ENCODE results near the gene ABI3BP.

The ABI3BP gene

DNA sequence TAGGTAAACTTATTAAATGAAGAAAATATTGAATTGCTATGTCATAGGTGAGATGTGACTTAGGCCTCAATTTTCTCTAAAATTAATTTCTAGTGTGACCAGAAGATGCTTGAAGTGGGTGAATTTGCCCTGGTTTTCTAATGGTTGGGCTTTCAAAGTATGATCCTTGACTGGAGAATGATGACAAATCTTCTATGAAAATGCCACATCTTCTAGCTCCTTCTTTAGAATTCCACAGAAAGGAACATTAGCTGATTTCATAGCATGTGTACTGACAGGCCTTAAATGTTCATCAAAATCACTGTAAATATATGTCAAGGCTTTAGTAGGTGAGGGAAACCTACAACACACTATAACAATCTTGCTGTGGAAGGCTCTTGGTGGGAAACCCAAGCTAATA lies 8.9 kb downstream of the ABI3BP start:
- DNase-seq (ENCODE audit: low read depth, low spot score), result no peak

DNA sequence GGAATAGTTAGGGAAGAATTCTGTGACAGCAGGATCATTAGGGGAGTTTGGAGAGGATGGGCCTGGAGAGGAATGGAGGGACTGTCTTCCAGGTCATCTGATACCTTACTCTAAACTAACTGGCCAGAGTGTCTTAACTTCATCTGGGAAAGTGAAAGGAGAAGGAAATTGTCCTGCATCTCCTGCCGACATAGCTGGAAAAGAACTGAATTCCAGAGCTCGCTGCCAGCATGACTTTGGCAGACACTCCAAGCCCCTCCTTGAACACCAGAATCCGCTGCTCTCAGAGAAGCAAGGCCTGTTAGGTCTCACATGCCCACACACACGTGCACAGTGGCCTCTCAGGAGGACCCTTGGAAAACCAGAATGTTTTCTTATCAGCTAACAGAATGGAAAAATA lies 10.5 kb downstream of the ABI3BP start:
- peak; percentile 79 for DNase-seq (ENCODE audit: low read depth, low spot score)

- DNase-seq (ENCODE audit: low read depth, low spot score), result no peak
Observed at GRCh38 chr3:100981164-100981911, 11.9 kb downstream of the ABI3BP start.

DNA sequence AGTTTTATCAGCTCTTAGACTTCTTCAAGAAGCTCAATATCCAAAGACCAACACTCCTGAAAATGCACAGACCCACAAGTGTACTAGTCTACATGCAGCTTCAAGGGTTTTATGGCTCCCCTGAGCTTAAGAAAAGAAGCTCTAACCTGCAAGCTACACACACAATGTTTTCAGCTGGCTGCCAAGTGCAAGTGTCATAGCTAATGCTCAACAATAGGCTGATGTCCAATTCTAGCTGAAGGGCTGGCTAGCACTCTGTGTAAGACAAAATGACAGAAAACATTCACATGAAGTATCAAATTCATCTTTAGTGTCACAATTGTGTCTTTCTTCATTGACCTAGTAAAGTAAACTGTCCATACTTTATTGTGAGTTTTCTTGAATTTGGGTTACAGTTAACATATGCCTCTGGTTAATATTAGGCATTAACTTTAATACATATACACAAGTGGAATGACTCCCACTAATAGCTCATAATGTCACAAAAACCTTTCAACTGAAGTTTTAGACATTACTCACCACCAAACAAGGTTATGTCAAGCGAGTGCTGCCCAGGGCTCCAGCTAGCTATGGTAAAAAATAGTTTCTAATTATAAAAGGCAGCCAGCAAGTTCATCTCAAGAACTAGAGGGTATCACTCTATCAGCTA lies 15.1 kb downstream of the ABI3BP start:
- DNase-seq (ENCODE audit: low read depth, low spot score), result peak; percentile 4

GRCh38 chr3:100976611-100977010 lies 16.6 kb downstream of the ABI3BP start:
- no peak for DNase-seq (ENCODE audit: low read depth, low spot score)

DNA sequence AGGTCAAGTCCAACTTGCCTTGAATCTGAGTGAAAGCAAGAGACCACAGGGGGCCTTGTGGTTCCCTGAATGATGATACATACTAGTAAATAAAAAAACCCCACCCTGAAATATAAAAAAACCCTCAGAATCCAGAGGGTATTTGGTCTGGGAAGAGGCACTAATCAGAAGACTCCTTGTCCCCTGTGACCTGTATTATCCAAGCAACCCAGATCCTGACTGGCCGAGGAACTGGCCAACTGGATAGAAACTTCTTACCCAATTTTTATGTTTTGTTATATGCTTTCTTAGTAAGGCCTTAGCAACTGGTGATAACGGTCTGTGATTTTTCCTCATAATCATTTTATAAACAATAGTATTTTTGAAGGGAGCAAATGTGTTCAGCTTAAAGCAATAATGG lies 17.5 kb downstream of the ABI3BP start:
- no peak for DNase-seq (ENCODE audit: low read depth, low spot score)

GRCh38 chr3:100973594-100973993 lies 19.6 kb downstream of the ABI3BP start:
- no peak for DNase-seq (ENCODE audit: low read depth, low spot score)

DNA sequence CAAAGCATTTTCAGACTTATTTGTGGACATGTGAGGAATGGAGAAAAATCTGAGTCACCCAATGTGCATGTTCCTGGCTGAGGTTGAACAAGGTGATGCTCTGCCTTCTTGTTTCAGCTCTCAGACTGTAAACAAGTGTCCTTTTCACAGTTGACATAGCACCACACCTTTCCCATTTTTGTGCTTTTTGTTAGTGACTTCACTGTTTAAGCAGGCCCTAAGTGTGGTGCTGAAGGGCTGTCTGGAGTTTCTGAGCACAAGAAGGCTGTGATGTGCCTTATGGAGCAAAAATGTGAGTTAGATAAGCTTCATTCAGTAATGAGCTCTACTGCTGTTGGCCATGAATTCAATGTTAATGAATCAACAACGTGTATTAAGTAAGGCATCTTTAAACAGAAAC lies 20.4 kb downstream of the ABI3BP start:
- DNase-seq (ENCODE audit: low read depth, low spot score), result peak; percentile 32

GRCh38 chr3:100972301-100972844 lies 20.8 kb downstream of the ABI3BP start:
- DNase-seq (ENCODE audit: low read depth, low spot score), result no peak

DNA sequence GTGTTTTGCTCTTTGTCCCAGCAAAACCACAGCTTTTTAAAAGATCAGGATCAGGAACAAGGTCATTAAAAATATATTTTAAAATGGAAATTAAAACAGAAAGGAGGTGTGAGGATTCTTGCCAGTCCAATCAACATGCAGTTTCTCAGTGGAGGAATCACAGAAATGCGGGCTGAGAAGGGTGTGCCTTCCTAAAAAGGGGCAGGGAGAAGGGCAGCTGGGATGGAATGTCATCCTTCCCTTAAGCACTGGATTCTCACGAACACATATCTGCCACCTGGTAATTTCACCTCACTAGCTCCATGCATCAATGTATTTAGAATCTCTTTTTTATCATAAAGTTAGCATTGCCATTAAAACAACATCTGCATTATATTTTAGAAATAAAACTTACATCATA lies 21.4 kb downstream of the ABI3BP start:
- no peak for DNase-seq (ENCODE audit: low read depth, low spot score)

GRCh38 chr3:100970477-100970990 lies 22.7 kb downstream of the ABI3BP start:
- no peak for DNase-seq (ENCODE audit: low read depth, low spot score)

- DNase-seq (ENCODE audit: low read depth, low spot score), result no peak
Observed at GRCh38 chr3:100968932-100969906, 24.0 kb downstream of the ABI3BP start.

DNA sequence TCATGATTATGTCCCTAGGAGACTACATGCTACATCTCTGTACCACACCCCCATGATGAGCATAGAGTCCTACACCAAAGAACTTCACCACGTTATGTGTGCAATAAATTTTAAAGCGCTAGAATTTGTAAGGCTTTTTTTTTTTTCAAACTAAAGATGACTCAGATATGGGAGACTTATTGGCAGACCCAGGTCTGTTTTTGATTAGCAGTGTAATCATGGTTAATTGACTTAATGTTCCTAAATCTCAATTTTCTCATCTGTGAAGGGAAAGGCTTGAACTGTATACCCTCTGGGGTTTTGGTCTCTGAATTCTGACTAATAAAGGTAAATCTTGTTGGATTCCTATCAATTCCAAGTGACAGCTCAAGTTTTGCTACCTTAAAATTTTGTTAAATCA lies 26.4 kb downstream of the ABI3BP start:
- no peak for DNase-seq (ENCODE audit: low read depth, low spot score)

GRCh38 chr3:100966049-100966491 lies 27.2 kb downstream of the ABI3BP start:
- DNase-seq (ENCODE audit: low read depth, low spot score), result no peak

DNA sequence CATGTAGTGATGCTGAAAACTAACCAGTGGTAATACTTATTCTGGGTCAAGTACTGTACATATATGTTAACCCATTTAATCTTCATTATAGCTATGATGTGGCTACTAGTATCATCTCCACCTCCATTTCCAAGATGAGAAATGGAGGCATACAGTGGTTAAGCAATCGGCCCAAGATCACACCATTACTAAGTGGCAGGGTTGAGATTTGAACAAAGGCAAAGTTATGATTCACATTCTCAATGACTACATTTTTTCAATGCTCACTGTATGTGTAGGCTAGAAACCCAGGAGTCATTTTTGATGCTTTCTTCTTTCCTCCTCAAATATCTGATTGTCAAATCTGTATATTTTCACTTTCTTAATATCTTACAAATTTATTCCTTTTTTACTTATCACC lies 30.2 kb downstream of the ABI3BP start:
- DNase-seq (ENCODE audit: low read depth, low spot score), result no peak

- DNase-seq (ENCODE audit: low read depth, low spot score), result no peak
Observed at GRCh38 chr3:100957261-100957986, 35.8 kb downstream of the ABI3BP start.

DNA sequence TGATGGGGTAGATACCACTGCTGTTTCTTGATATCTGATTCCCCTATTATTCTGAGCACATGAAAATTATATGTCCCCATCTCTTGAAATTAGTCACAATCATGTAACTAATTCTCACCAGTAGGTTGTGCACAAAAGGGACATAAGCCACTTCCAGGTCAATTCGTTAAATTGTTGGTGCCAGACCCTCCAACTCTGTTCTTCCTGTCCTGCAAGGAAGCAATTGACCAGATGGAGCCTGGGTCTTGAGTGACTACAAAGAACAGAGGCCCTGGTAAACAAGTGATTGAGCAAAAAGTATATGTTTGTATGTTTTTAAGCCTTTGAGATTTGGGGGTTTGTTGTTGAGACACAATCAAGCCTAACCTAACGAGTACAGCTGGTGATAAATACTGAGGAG lies 36.9 kb downstream of the ABI3BP start:
- DNase-seq (ENCODE audit: low read depth, low spot score), result no peak

DNA sequence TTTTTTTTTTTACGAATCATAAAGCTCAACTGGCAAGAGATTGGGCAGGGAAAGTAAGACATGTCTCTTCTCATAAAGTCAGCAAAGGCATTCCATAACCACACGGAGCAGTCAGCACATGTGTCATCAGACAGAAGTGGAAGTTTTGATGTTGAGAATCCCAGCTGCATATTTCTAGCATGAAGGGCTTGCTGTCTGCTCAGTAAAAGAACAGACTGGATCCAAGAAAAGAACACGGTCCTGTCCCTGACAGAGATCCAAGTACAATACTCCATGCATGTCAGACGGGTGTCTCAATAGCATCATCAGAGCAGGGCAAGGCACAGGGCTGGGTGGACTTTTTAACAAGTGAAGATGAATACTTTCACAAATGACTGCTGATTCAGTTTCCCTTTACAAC lies 38.2 kb downstream of the ABI3BP start:
- peak; percentile 58 for DNase-seq (ENCODE audit: low read depth, low spot score)

DNA sequence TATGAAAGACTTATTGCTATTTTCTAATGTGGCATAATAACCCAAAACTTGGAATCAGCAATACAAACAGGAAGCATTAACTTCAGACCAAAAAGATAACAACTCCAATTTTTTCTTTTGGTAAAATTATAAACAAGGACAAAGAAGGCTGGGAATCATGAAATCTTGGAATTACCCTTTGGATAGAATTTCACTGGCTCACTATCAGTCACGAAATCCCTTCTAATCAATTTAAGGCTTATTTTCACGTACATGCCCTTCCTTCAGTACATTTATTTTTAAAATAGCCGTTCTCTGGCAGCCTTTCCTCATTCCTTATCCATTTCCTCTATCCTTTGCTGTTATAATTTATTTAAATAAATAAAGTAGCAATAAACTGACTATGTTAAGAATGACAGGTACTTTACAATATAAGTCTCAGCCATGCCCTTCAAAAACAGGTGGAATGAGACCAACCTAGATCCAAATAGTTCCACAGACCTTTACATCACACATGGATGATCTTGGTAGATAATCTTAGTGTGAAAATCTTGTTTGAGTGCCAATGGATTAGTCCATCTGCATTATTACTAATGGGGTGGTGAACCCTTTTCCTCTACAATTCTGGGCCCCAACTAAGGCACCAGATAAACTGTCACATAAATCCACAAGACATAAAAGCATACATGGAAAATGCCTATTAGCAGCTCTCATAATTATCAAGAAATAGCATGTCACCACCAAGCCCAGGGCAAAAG lies 38.9 kb downstream of the ABI3BP start:
- DNase-seq (ENCODE audit: low read depth, low spot score), result no peak

DNA sequence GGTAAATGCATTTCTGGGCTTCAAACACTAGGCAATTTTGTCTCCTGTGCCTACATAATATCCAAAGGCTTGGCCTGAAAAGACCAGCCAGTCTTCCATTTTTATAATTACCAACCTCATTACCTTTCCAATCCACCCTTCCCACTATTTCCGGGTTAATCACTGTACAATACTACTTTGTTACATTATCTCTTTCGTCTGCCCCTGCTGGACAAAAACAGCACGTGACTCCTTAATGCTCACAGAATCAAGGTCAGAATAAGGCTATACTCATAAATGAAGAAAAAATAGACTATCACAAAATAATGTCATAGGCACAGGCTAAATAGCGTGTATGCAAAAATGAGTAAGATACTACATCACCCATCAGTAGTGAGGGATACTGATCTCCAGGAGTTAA lies 40.1 kb downstream of the ABI3BP start:
- no peak for DNase-seq (ENCODE audit: low read depth, low spot score)
